H1 (cell line): ENCODE results near the gene TRIP13. TPM values are rescaled to one million over a fixed set of nuclear protein-coding genes. Genes with fewer than 3 reads are reported as not detected.

Experiments
- SIN3A ChIP-seq, 2 experiments: IDR thresholded peaks in 1 of 2; conservative IDR thresholded peaks in 1 of 2; 2 replicates each; pipeline ENCODE4 v1.6.1; 2011 to 2012; ENCODE audit warnings: low read length in 2 of 2, improper control_type of control experiment in 1 of 2, low read depth in 1 of 2, mild to moderate bottlenecking in 1 of 2
- SP4 ChIP-seq: IDR thresholded peaks from 2 replicates; pipeline ENCODE4 v1.6.1; 2012; ENCODE audit warnings: low read length, inconsistent platforms
- TAF1 ChIP-seq: IDR thresholded peaks from 2 replicates; pipeline ENCODE4 v1.6.1; 2011; ENCODE audit warnings: mild to moderate bottlenecking, low read depth, low read length
- polyA plus RNA-seq, 7 experiments: library from polyadenylated mRNA; depleted of rRNA in 3 of 7; stranded (reverse) in 5 of 7; unstranded in 2 of 7; fragments of >200 nt in 5 of 7; fragments of 200-250 nt in 2 of 7; gene quantifications; 1 replicate in 5 of 7; 2 replicates in 1 of 7; 4 replicates in 1 of 7; pipeline versions ENCODE4 v1.2.1 to v1.2.3, GENCODE V29; 2011 to 2013; ENCODE audit warnings: missing spikeins in 2 of 7, mixed read lengths in 2 of 7
- total RNA-seq: library from RNA; stranded (reverse); fragmentation: NEBNext Ultra II Directional; extraction: Animal tissue kit (Norgen Biotek cat#: 25700); gene quantifications from 2 replicates; pipeline ENCODE4 v1.2.1, GENCODE V29; 2021
- TF ChIP-seq, protein P1 (sequence below): IDR thresholded peaks from 2 replicates; pipeline ENCODE4 v1.6.1; 2011; ENCODE audit warnings: low read length, improper control_type of control experiment

TRIP13 gene
- total and polyA plus RNA-seq, 2 of the 8 experiments (the other 6 are each of a cell fraction or from before 2014, with no cell fraction given), result 20.0 to 39.2 TPM

DNA sequence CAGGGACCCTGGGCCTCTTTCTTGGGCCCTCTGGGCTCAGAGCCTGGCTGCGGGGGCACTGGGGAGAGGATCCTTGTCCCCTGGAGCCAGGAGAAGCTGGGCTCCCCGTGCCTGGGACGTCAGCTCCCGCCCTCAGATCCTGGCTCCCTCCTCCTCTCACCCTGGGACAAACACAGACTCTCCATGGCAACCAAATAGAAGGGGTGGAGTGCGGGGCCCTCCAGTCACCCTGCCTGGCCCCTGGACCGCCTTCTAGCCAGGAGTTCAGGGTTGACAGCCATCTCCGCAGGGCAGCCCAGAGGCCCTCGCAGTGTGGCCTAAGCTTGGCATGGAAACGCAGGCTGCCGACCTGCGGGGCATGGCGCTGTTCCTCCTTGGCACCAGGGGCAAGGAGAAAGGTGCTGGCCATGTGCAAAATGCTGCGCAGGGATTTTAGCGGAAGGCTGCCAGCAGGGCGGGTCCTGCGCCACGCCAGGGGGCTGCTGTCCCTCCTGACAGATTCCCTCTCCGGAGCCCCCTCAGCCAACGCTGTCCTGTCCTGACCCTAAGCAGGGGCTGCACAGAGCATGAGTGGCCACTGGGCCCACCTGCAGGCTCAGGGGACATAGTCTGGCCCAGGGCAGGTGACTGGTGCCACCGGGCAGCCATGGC is 42.9 kb upstream of the TRIP13 start (continued):
- TF ChIP-seq SIN3A (conservative IDR thresholded peaks at IDR 0.05 in 1 of 2, IDR thresholded peaks at IDR 0.05 in 1 of 2; ENCODE audit: low read depth in 1 of 2, low read length in 2 of 2), result no peak
- no peak for TF ChIP-seq TAF1
- TF ChIP-seq, protein P1, sequence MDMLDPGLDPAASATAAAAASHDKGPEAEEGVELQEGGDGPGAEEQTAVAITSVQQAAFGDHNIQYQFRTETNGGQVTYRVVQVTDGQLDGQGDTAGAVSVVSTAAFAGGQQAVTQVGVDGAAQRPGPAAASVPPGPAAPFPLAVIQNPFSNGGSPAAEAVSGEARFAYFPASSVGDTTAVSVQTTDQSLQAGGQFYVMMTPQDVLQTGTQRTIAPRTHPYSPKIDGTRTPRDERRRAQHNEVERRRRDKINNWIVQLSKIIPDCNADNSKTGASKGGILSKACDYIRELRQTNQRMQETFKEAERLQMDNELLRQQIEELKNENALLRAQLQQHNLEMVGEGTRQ, result no peak
- TF ChIP-seq SP4, result no peak
- TF ChIP-seq, all 59 proteins: peak for 0
